Measurements from ENCODE around the gene MITF. TPM values are rescaled to one million over a fixed set of nuclear protein-coding genes. Genes with fewer than 3 reads are reported as not detected.

The MITF gene
- total RNA-seq, 6 experiments from 2014 or later: 1.9 to 4.1 (median 3.8) TPM

DNA sequence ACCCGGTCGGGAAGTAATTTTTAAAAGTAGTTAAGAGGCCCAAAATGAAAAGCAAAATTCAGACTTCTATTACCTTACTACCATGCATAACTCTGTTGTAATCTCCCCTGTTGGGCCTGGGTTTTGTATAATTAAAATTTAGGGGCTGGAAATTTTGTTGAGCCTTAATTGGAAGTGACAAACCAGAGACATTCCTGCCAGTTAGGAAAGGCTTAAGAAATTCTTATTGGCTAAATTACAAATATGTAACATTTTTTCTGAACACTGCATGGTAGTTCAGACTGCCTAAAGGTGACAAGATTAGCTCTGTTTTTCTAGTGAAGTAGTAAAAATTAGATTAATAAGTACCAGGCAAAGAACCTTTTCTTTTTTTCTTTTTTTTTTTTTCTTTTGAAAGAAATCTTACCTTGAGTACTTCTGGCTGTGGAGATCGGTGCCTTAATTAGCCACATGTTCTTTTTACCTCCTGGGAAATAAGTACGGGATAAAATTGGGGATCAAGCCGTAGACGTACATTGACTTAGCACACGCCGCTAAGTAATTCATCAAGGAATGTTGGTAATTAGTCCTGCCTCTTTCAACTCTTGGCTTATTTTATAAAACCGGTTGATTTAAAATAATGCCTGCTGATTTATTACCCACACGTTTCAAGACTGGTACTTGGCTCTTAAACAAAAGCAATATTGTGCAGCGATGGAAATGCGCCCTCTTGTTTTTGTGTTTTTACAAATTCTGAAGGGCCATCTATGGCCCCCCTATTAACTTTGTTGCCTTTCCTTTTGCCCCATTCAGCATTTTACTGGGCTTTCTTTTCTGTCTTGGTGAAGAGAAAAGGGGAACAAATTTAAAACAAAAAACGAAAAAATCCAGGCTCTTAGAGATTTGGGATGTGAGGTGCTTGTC is 149.0 kb downstream of the MITF start:
- Histone ChIP-seq H3K4me1 (no peaks in the 10 kb centered on the region), H3K27me3 (no peaks in the 10 kb centered on the region), H3K4me3 (no peak overlapping the region), H3K9me3 (no peaks in the 10 kb centered on the region), H3K36me3 (no peaks in the 10 kb centered on the region), H3K27ac (no peak overlapping the region)
- ATAC-seq: no peak
- 83% methylated on average over 13 of the region's 13 CpGs for WGBS (ENCODE audit: insufficient coverage, low coverage, low lambda C conversion rate, missing lambda C conversion rate)
- no peak for DNase-seq
- intact Hi-C loops (cut with DNase I): no loop called here
- TF ChIP-seq, protein P1, sequence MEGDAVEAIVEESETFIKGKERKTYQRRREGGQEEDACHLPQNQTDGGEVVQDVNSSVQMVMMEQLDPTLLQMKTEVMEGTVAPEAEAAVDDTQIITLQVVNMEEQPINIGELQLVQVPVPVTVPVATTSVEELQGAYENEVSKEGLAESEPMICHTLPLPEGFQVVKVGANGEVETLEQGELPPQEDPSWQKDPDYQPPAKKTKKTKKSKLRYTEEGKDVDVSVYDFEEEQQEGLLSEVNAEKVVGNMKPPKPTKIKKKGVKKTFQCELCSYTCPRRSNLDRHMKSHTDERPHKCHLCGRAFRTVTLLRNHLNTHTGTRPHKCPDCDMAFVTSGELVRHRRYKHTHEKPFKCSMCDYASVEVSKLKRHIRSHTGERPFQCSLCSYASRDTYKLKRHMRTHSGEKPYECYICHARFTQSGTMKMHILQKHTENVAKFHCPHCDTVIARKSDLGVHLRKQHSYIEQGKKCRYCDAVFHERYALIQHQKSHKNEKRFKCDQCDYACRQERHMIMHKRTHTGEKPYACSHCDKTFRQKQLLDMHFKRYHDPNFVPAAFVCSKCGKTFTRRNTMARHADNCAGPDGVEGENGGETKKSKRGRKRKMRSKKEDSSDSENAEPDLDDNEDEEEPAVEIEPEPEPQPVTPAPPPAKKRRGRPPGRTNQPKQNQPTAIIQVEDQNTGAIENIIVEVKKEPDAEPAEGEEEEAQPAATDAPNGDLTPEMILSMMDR (IDR thresholded peaks at IDR 0.05): no peak
- TF ChIP-seq POLR2A (IDR thresholded peaks at IDR 0.05): no peak

DNA sequence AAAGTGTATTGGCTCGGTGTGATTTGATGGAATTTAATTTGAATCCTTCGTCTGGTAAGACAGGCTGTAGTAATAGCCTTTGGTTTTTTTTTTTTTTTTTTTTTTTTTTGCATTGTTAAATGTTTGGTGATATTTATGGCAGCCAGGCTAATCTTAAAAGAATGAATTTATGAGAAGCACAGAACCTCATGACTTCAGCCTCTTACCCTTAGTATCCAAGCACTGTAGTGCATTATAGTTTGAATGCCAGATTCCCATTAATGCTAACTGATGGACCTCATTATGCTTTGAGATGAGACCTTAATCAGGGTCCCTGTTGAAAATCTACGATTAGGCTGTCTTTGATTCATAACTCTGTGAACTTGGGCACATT is 149.7 kb downstream of the MITF start:
- H3K27me3 ChIP-seq: no peaks in the 10 kb centered on the region
- TF ChIP-seq POLR2A (IDR thresholded peaks at IDR 0.05): no peak
- TF ChIP-seq, protein P1 (IDR thresholded peaks at IDR 0.05): no peak
- no peak overlapping the region for H3K4me3 ChIP-seq
- no peaks in the 10 kb centered on the region for H3K9me3 ChIP-seq
- intact Hi-C loops (cut with DNase I): no loop called here
- H3K36me3 ChIP-seq: no peaks in the 10 kb centered on the region
- H3K27ac ChIP-seq: no peak overlapping the region
- WGBS (ENCODE audit: insufficient coverage, low coverage, low lambda C conversion rate, missing lambda C conversion rate): 75% methylated on average over 3 of the region's 3 CpGs
- no peaks in the 10 kb centered on the region for H3K4me1 ChIP-seq
- DNase-seq: no peak
- no peak for ATAC-seq

DNA sequence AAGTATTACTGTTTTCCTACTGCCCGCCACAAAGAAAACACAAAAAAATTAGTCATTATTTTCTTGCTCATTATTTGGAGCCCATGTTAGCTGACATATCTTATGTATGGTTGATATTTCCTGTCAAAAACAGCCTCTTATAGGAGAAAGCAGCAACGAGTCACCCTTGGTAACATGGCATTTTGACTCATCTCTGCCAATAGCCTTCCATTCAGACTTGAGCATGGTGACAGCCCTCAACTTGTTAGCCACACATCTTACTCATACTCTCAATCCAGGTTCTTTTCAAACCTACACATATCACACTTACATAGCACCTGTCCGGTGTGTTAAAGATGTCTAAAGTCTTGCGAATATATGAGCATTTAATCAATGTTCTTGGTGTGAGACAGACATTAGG is 150.8 kb downstream of the MITF start:
- no peak overlapping the region for H3K4me3 ChIP-seq
- ATAC-seq: no peak
- intact Hi-C loops (cut with DNase I): no loop called here
- WGBS (ENCODE audit: insufficient coverage, low coverage, low lambda C conversion rate, missing lambda C conversion rate): 78% methylated on average over 4 of the region's 4 CpGs
- no peak overlapping the region for H3K27ac ChIP-seq
- no peaks in the 10 kb centered on the region for H3K27me3 ChIP-seq
- no peaks in the 10 kb centered on the region for H3K36me3 ChIP-seq
- H3K9me3 ChIP-seq: no peaks in the 10 kb centered on the region
- DNase-seq: no peak
- H3K4me1 ChIP-seq: no peaks in the 10 kb centered on the region
- TF ChIP-seq, protein P1 (IDR thresholded peaks at IDR 0.05): no peak
- no peak for TF ChIP-seq POLR2A (IDR thresholded peaks at IDR 0.05)

DNA sequence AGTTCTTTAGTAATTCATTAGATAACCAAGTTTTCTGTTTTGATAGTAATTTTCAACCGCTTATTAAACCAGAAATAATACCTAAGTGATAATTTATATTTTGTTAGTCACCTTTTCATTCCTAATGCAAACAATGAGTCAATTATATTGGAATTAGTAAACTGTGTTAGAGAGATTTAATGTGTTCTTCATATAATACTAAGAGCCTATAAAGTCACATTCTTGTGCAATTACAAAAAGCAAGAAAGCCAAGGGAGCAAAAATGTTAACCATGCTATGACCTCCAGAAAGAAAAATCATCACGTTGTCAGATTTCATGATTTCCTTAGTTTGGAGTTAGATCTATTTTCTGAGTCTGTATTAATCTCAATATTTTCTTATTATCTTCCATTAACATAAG is 151.4 kb downstream of the MITF start:
- no peak overlapping the region for H3K27ac ChIP-seq
- ATAC-seq: no peak
- no peak overlapping the region for H3K4me3 ChIP-seq
- DNase-seq: no peak
- intact Hi-C loops (cut with DNase I): no loop called here
- no peaks in the 10 kb centered on the region for H3K4me1 ChIP-seq
- TF ChIP-seq, protein P1 (IDR thresholded peaks at IDR 0.05): no peak
- TF ChIP-seq POLR2A (IDR thresholded peaks at IDR 0.05): no peak
- H3K36me3 ChIP-seq: no peaks in the 10 kb centered on the region
- 85% methylated on average over 2 of the region's 2 CpGs for WGBS (ENCODE audit: insufficient coverage, low coverage, low lambda C conversion rate, missing lambda C conversion rate)
- H3K27me3 ChIP-seq: no peaks in the 10 kb centered on the region
- H3K9me3 ChIP-seq: no peaks in the 10 kb centered on the region

All from right lobe of liver (tissue), 6 donors.